COLO829 (cell line): ENCODE data around the gene FAM120AOS.

Source experiments
- DNase-seq: peaks from one replicate; pipeline ENCODE4 v3.0.0; 2012; ENCODE audit warnings: low spot score

FAM120AOS gene

DNA sequence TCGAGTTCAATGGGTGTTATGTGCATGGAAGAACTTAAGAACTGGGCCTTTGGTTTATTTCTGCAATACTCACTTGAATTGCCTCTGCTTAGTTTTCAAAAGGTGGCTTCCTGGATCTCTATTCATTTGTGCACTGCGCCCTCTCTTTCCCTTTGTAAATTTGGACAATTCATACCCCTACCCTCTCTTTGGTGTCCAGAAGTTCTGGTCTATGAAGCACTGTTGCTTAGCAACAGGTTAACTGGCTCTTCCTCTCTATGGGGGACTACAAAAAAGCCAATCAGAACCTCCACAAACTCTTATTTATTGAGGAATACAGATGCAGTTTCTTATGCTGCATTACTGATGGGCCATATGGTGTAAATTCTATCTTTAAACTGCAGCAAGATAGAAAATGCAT, 15.4 kb downstream of the FAM120AOS start:
- no peak for DNase-seq

DNA sequence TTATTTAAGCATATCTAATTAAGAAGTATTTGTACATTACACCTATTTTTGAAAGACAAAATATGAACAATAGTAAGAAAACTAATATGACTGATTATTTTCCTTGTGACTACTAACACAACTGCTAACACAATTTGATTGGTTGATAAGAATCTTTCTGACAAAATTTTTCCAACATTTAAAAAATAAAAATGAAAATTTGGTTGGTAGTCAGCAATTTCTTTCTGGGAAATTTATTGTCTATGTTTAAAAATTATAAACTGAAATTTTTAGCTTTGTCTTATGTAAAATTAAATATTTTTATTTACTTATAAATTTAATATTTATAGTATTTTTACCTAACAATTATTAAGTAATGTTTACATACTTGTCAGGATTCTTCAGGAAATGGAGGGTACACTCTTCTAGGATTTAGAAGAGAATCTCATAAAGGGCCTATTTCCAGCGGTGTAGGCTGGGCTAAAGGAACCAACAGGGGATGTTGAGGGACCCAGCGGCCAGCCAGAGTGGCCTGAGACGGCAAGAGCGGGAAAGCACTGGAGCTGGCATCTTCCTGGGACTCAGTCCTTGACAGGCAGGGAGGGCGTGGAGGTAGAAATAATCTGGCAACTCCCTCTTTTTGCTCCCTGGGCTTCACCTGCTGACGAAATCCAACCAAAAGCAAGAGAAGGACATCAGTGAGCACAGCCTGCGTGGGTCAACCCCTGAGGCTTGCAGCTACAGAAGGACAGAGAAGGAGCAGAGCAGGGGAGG, 16.6 kb downstream of the FAM120AOS start:
- no peak for DNase-seq

DNA sequence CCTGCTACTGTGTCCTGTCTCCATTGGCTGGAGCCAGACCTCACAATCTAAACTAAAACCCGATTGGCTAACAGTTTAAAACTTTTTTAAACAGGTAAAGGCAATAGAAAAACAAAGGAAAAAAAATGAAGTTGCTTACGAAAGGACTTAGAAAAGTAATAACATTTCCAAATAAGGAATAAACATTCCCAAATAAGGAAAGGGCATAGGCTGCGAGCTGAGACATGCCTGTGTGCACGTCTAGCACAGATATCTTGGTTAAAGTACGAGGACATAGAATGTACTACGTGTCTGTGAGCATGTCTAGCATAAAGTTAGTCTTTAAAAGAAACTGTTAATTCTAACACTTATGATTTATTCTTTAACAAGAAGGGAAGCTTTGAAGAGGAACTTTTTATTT, 17.2 kb downstream of the FAM120AOS start:
- no peak for DNase-seq

DNA sequence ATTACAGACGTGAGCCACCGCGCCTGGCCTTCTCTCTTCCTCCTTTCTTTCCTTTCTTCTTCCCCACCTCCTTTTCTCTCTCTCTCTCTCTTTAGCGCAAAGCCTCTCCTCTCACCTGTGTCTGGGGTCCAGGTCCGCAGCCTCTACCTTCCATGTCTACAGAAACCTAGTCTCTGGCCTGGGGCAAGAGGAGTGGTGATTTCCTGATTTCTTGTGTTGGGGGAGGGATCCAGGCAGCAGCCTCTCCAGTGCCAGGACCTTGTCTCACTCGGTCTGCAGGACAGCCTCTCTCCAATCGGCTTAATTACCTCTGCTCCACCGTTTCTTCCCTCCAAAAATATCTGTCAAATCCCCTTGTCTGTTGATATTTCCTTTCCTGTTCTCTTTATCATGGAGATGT, 18.0 kb downstream of the FAM120AOS start:
- no peak for DNase-seq

DNA sequence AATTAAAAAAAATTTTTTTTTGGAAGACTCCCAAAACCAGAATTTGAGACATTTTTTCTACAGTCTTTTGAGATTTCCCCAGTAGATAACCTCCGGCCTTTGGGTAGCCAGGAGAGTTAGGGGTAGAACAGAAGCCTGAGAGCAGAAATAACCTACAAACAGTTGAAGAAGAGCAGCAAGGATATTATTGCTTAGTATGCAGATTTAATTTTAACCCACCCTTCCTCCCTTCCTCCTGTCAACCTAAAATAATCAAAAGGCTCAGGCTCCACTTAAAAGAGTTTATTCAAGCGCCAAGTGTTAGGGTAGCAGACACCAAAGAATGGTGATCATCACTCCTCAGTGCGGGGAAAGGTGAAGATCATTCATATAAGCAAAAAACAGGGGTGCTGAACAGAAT, 19.3 kb downstream of the FAM120AOS start:
- DNase-seq, result no peak

DNA sequence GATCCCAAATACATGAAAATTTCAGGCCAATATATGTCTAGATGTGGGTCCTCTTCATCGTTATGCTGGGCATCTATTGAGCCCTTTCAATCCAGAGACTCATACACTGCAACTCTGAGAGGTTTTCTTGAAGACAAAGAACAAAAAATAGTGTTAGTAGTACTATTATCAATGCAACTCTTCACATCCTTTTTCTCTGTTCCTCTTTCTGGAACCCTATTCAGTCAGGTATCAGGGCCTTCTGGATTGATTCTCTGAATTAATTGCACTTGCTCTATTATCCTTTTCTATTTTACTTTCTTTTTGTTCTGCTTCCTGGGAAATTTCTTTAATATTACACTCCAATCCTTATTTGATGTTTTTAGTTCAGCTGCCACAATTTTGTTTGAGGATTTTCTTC, 20.4 kb downstream of the FAM120AOS start:
- DNase-seq, result no peak

DNA sequence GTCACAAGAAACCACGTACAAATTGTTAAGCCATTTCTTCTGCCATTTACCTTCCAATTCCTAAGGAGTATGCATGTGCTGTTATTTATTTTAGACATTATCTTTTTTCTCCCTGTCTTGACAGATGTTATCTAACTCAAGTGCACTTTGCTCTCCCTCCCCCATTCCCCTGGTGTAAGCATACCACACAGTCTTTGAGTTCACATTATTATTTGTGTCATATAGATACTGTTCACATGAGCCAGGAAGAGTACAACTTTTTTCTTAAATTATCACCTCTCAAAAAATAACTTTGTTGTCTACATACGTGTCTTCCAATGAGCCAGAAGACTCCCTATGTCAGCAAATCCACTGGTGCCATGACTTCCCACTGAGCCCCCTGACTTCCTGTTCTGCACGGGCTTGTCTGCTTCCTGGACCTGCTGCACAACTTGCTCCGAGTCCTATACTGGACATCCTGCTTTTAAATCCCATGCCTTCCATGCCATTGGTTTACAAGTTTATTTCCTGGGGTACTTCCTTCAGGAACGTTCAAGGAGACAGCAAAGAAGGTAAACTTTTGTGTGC, 21.8 kb downstream of the FAM120AOS start:
- no peak for DNase-seq

DNA sequence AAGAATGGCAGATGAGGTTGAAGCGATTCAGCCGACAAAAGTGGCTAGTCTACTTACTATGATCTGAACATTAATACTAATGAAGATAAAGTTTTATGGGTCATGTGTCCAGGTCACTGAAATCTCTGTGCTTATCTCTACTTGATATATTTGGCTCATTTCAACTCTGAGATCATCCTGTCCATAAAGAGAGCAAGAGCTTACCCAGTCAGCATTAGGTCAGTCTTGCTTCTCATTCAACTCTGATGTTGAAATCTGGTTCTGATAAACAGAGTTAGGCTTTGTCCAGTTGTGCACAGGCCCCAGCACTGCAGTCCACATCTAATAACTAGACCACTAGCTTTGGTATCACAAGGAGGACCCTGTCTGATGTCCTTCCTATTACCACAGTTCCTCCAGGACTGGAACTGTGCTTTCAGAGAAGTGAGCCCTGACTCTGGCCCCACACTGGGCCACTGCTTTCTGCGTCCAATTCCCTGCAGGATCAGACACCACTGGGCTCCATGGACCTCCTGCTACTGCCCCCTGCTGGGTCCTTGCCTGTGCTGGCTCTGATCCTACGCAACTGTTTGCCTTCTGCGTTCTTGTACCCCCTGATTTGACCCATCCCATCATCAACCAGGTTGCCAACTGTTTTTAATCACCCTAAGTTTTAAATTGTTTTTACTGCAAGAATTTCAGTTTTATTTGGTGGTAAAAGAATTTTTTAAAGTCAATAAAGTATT, 25.6 kb downstream of the FAM120AOS start:
- DNase-seq, result no peak

DNA sequence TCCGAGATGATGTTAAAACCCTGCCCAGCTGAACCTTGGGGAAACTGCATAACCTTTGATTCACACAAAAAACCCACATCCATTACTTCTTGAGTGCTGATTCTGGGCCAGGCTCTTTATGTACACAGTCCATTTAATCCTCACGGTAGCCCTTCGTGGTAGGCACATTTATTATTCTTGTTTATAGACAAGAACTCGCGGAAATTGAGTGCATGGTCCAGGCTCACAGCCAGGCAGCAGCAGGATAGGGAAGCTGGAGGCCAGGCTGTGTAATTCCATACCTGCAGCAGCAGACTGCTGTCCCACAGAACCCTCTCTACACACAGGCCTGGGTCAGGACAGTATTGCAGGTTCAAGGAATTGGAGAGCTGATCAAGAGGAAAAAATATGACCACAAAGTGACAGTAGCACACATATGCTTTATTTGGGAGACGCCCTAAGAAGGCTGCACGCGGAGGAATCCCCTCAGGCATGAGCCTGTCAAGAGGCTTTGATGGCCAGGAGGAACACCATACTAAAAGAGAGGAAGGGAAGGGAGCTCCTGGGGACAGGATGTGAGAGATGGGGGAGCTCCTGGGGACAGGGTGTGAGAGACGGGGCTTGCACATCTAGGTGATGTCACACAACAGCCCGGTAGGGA, 30.3 kb downstream of the FAM120AOS start:
- no peak for DNase-seq

DNA sequence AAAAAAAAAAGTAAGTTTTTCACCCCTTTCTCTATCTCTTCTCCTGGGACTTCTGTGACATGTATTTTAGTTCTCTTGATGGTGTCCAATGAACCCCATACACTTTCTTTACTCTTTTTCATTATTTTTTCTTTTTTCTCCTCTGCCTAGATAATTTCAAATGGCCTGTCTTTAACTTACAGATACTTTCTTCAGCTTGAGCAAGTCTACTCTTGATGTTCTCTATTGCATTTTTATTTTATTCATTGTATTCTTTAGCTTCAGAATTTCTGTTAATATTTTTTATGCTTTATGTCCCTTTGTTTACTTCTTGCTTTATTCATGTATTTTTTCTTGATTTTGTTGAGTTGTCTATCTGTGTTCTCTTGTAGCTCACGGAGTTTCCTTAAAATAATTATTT, 34.4 kb downstream of the FAM120AOS start:
- no peak for DNase-seq

DNA sequence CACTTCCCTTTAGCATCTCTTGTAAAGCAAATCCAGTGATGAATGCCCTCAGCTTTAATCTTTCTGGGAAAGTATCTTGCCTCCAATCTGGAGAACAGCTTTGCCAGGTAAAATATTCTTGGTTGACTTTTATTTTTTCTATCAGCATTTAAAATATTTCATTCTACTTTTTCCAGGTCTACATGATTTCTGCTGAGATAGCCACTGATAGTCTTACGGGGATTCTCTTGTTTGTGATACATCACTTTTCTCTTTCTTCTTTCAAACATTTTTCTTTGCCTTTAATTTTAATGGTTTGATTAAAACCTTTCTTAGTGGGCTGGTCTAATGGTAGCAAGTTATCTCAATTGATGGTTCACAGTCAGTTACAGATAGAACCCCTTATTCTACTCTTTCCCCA, 35.8 kb downstream of the FAM120AOS start:
- no peak for DNase-seq

DNA sequence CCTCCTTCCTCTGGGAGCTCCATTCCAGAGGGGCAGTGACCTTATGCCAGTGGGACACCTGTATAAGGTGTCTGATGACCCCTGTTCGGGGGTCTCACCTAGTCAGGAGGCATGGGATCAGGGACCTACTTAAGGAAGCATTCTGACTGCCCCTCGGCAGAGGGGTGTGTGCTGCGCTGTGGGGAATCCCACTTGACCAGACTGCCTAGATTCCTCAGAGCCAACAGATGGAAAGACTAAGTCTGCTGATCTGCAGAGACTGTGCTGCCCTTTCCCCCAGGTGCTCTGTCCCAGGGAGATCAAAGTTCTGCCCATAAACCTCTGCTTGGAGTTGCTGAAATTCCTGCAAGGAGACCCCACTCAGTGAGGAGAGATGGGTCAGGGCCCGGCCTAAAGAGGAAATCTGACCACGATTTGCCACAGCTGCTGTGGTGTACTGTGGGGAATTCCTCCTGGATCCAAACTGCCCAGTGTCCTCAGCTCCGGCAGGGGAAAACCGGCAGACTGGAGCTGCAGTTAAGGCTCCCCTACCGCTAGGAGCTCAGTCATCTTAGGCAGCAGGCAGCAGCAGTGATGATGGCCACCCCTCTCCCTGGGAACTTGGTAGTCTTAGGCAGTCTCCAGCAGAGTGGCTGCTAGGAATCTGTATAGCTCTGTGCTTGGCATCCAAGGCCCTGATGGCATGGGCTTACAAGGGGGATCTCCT, 36.7 kb downstream of the FAM120AOS start:
- DNase-seq, result no peak

DNA sequence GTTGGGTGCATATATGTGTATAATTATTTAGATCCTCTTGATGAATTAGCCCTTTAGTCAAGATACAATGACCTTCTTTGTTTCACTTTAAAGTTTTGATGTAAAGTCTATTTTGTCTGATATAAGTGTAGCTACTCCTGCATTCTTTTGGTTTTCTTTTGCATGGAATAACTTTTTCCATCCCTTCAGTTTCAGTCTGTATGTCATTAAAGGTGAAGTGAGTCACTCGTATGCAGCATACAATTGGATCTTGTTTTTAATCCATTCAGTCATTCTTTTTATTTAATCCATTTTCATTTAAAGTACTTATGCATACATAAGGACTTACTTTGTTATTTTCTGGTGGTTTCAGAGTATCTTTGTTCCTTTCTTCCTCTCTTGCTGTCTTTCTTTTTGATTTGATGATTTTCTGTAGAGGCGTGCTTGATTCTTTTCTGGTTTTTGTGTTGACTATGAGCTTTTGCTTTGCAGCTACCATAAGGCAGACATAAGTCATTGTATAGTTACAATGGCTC, 38.1 kb downstream of the FAM120AOS start:
- DNase-seq, result peak; percentile 63

DNA sequence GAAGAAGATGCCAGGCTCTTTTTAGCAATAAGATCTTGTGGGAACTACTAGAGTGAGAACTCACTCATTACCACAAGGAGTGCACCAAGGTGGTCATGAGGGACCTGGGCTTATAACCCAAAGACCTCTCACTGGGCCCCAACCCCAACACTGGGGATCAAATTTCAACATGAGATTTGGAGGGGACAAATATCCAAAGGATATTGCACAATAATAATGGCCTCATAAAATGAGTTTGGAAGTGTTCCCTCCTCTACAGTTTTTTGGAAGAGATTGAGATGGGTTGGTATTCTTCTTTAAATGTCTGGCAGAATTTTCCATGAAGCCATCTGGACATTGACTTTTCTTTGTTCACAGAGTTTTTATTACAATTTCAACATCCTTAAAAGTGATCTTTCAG, 39.9 kb downstream of the FAM120AOS start:
- DNase-seq, result no peak

DNA sequence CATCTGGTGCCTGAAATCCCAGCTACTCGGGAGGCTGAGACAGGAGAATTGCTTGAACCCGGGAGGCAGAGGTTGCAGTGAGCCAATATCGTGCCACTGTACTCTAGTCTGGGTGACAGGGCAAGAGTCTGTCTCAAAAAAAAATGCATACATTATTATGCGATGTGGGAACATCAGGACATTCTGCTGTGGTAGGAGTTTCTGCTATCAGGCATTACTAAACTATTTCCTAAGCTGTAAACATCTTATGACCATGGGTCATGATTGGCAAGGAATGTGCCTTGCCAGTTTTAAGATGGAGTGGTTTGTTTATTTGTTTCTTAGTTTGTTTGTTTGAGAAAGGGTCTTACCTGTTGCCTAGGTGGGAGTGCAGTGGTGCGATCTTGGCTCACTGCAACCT, 47.0 kb downstream of the FAM120AOS start:
- no peak for DNase-seq

DNA sequence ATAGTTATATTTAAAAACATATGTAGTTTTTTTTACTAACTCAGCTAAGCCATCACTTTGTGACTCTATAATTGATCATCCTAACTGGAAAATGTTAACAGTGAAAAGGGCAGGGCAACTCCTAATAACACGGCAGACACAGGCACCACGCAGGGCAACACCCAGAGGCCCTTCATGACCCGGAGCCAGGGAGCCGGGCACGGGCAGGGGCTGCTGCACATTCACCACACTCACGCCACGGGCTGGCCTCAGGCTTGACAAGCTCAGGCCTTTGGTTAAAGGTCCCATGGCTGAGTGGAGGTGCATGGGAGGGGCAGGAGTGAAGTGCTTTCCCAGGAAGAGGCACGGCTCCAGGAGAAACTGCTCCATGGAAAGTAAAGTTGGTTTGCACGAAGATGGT, 54.9 kb downstream of the FAM120AOS start:
- no peak for DNase-seq

DNA sequence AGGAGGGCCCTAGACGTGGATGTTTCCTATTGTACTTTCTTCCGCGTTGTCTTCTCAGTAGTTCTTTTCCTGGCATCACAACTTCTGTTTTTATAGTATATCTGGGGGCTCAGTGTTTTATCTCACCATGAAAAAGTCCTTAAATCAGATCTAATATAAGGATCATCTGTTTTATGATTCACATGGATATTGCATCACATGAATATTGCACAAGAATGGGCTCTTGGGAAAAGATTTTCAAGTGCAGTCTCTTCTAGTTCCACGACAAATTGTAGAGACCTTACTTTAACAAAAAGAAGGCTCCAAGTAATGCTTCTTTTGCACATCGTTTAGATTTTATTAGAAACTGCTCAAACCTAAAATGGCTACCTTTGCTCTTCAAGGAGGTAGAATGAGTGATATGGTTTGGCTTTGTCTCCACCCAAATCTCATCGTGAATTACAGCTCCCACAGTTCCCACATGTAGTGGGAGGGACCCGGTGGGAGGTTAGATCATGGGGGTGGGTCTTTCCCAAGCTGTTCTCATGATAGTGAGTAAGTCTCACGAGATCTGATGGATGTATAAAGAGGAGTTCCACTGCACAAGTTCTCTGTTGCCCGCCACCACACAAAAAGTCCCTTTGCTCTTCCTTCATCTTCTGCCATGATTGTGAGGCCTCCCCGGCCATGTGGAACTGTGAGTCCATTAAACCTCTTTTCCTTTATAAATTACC, 55.6 kb downstream of the FAM120AOS start:
- no peak for DNase-seq
